Stimulated activated CD8-positive, alpha-beta memory T cell treated with anti-CD3 and anti-CD28 coated beads, Interleukin-4, amount 100 ng/mL, for 24 hours (primary cell): ENCODE measurements around the gene GTF3C1.
A peak's percentile ranks its signal among the peaks of the same experiment; 100 is the strongest.
"Not testable (repeated sequence)": the region's sequence is repeated elsewhere in the genome, so short reads cannot be mapped to it uniquely, and the experiment has no call there.

Experiments used
- DNase-seq: peaks from one replicate; pipeline ENCODE4 v3.0.0-alpha.2; 2020; ENCODE audit warnings: low read depth

The GTF3C1 gene

DNA sequence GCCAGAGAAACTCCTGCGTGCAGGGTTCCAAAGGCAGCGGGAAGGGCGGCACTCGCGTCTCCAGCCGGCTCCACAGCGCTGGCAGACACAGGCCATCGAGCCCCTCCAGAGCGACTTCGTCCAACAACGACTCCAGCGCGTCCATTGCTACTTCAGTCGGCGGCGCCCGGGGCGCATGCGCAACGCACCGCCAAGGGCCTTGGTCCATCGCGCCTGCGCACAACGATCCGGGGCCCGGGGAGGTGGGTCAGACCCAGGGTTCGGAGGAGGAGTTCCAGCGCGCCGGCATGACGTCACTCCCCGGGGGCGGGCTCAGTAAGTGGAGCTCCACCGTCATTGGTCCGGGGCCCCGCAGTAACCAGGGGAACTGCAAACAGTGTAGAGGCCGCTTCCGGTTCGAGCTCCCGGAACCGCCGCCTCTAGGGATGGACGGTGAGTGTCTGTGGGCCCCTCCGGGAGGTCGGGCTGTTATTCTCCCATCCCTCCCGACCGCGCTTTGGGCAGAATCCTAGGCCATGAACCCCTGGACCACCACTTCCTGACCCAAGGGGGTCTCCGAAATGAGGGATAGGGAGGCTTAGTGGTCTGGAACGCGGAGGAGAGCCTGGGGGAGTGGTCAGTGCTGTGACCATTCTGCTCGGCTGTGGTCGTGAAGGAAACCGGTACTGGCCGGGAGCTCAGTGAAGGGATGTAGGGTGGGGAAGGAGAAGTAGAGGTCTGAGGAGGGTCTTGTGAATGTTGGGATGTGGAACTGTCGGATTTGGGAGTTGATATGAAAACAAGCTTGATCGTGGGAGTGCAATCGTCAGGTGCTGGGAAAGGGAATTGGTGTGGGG lies at the start of gene GTF3C1, which contains the start of gene KATNIP:
Gene GTF3C1, minus strand, starts transcription at position 168 of the 836 bp plus-strand sequence. Its CDS starts 23 bp downstream, at position 145.
Gene KATNIP, plus strand, starts transcription at position 399 of the 836 bp plus-strand sequence. Its CDS starts 27 bp downstream, at position 426.
- peak; percentile 100 for DNase-seq

- DNase-seq: no peak
Observed at GRCh38 chr16:27598931-27599565, 49.3 kb upstream of the GTF3C1 start.

DNA sequence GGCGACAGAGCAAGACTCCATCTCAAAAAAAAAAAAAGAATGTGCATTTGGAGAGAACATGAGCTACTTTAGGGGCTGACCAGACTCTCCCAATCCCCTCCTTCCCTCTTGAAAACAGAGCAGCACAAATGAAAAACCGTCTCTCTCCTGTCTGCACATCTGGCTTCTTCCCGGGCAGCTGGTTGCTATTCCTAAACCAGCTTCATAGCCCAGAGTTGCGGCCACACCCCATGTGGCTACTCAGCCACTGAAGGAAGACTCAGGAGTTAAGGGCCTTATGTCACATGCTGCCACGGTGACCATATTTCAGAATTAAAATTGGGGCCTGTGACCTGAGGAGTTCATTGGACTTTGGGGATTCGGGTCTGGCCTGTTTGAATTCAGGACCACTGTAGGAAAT lies 48.5 kb upstream of the GTF3C1 start:
- no peak for DNase-seq

GRCh38 chr16:27597361-27597760 lies 47.6 kb upstream of the GTF3C1 start:
- DNase-seq: no peak

DNA sequence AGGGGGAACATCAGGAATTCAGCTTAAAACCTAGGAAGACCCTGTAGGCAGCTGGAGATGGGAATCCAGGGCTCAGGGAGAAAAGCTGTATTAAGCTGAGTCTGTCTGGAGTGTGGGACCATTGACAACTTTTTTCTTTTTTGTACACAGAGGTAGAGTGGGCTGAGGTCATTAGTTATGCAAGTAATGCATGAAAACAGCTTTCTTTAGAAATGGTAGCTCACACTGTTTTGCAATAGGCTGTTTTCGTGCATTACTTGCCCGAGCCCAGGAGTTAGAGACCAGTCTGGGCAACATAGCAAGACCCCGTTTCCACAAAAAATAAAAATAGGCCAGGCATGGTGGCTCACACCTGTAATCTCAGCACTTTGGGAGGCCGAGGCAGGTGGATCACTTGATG lies 46.7 kb upstream of the GTF3C1 start:
- DNase-seq: no peak

- DNase-seq: no peak
Observed at GRCh38 chr16:27595993-27596392, 46.3 kb upstream of the GTF3C1 start.

- no peak for DNase-seq
Observed at GRCh38 chr16:27595475-27595874, 45.8 kb upstream of the GTF3C1 start.

GRCh38 chr16:27591837-27592236 lies 42.1 kb upstream of the GTF3C1 start:
- no peak for DNase-seq

- no peak for DNase-seq
Observed at GRCh38 chr16:27588057-27588456, 38.3 kb upstream of the GTF3C1 start.

GRCh38 chr16:27586711-27587110 lies 37.0 kb upstream of the GTF3C1 start:
- no peak for DNase-seq

- DNase-seq: no peak
Observed at GRCh38 chr16:27585200-27585599, 35.5 kb upstream of the GTF3C1 start.

DNA sequence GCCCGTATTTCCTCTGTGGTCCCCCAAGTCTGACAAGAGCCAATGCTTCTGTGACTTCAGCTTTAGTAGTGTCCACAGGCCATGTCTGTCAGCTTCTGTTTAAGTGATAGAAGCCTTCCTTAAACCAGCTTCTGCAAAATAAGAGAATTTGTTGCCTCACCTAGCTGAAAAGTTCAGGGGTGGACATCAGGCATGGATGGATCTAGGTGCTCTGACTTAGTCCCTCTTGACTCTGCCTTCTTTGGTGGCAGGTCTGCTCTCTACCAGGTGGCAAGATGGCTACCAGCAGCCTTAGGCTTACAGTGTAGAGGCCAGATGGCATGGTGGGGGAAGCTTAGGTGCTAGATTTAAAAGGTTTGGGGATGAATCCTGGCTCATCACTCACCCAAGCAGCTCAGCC lies 33.9 kb upstream of the GTF3C1 start:
- no peak for DNase-seq

DNA sequence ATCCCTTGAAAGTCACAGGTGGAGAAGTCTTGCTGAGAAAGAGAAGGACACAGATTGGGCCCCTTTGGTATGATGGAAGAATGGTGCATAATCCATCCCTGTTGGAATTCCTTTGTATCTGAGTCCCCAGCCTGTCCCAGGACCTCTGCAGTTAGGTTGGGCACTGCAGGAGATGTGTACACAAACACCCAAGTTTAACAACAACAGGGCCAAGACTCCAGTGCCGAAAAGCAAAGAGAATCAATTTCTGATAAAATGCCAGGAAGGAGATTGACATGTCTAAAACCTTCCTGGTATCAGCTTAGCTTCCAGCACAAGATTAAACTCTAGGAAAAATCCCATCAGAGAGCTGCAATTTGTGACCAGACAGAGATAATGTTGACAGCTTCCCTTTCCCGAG lies 33.2 kb upstream of the GTF3C1 start:
- DNase-seq: no peak

GRCh38 chr16:27579087-27579980 lies 29.6 kb upstream of the GTF3C1 start:
- DNase-seq: no peak

- no peak for DNase-seq
Observed at GRCh38 chr16:27576729-27577128, 27.0 kb upstream of the GTF3C1 start.

- no peak for DNase-seq
Observed at GRCh38 chr16:27572711-27573110, 23.0 kb upstream of the GTF3C1 start.

DNA sequence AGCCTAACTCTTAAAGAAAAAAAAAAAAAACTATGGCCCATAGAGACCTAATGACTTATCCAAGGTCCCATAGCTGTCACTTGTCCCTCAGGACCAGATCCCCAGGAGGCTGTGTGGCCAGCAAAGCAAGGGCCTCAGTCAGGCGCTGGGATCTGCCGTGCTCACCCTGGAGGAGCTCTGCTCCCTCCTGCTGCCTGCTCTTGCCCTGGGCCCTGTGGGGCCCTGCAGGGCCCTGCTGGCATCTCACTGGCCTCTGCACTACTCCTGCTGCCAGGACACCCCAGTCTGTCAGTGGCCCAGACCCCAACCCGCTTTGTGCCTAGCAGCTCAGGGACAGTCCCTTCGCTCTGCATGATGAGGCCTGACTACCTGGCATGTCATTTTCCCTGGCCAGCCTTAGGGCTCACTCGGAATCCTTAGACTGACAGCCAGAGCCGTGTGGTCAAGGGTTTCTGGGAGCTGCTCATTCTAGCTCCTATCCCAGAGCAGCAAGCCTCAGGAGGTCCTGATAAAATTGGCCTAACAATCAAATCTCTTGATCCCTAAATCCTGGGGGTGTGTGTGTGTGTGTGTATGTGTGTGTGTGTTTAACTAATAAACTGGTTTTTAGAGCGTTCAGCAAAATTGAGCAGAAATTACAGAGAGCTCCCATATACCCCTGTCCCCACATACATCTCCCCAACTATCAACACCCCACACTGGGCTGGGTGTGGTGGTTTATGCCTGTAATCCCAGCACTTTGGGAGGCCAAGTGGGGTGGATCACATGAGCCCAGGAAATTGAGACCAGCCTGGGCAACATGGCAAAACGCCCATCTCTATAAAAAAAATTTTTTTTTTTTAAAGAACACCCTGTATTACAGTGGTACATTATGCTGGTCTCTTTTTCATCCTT lies 22.0 kb upstream of the GTF3C1 start:
- DNase-seq: no peak

GRCh38 chr16:27570986-27571385 lies 21.3 kb upstream of the GTF3C1 start:
- DNase-seq: not testable (repeated sequence)

- no peak for DNase-seq
Observed at GRCh38 chr16:27568077-27568476, 18.4 kb upstream of the GTF3C1 start.

DNA sequence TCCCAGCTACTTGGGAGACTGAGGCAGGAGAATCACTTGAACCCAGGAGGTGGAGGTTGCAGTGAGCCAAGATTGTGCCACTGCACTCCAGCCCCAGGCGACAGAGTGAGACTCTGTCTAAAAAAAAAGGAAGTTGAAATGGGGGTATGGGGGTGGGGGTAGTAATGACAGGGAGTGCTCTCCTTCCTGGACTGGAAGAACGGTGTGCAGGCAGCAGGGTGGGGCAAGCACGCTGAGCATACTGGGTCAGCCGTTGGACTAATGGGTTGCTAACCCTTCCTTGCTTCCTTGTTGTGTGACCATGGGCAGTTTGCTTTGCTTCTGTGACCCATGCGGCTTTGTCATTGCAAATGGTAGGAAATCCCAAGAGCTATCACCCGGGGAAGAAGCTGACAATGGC lies 16.7 kb upstream of the GTF3C1 start:
- no peak for DNase-seq

GRCh38 chr16:27564224-27564623 lies 14.5 kb upstream of the GTF3C1 start:
- DNase-seq: no peak
